Stimulated activated CD8-positive, alpha-beta memory T cell treated with anti-CD3 and anti-CD28 coated beads, Interleukin-12 subunit alpha, Interleukin-12 subunit beta, amount 100 ng/mL, for 24 hours (primary cell): ENCODE measurements around the gene NWD2.

Source experiments
- DNase-seq: peaks from one replicate; pipeline ENCODE4 v3.0.0-alpha.2; 2020; ENCODE audit errors: extremely low read depth

NWD2 gene

DNA sequence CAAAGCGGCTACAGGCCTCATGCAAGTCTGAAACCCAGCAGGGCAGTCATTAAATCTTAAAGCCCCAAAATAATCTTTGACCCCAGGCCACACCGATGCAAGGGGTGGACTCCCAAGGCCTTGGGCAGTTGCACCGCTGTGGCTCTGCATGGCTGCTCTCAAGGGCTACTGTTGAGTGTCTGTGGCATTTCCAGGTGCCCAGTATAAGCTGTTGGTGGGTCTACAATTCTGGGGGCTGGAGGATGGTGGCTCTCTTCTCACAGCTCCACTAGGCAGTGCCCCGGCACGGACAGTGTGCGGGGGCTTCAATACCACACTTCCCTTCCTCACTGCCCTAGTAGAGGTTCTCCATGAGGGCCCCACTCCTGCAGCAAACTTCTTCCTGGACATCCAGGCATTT, 60.1 kb downstream of the NWD2 start:
- DNase-seq = no peak

- DNase-seq = no peak
These were observed 61.4 kb downstream of the NWD2 start for GRCh38 chr4:37305984-37306383.

GRCh38 chr4:37317104-37317643, 72.6 kb downstream of the NWD2 start:
- DNase-seq = no peak

GRCh38 chr4:37320513-37321235, 76.1 kb downstream of the NWD2 start:
- no peak for DNase-seq

DNA sequence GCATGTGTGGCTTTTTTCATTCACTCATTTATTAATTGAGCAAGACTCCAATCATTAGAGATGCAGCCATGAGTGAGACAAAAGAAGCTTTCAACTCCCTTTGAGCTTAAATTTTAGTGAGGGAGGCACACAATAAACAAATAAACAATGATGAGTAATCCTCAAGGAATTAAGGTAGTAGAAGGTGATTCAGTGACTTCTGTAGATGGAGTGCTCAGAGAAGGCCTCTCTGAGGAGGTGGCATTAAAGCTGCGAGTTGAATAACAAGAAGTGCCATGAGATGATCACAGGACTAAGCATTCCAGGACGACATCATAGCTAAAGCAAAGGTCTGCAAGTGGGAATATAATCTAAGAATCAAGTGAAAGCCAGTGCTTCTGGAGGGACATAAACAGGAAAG, 77.6 kb downstream of the NWD2 start:
- DNase-seq = no peak

- no peak for DNase-seq
These were observed 80.0 kb downstream of the NWD2 start for GRCh38 chr4:37324546-37324945.

GRCh38 chr4:37326852-37327251, 82.3 kb downstream of the NWD2 start:
- DNase-seq = no peak

GRCh38 chr4:37338972-37339371, 94.4 kb downstream of the NWD2 start:
- DNase-seq = no peak

- no peak for DNase-seq
These were observed 114.2 kb downstream of the NWD2 start for GRCh38 chr4:37358748-37359147.

DNA sequence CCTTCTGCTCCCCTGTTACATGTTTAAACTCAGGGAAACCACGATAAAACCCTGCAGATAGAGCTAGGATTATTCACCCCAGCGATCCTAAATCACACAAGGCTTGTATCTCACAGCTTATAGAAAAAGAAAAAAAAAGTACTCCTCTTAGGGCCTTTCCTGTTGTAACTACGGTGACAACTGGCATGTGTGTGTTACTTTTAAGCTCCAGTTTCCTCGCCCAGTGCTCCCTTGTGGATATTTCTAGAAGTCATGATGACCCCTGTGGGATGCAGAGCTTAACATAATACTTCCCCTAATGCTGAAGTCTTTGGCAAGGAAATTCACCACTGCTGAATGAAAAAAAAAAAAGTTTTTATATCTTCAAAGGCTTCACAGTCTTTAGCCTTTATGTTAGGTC, 114.7 kb downstream of the NWD2 start:
- DNase-seq = no peak

- DNase-seq = no peak
These were observed 121.3 kb downstream of the NWD2 start for GRCh38 chr4:37365888-37366287.

DNA sequence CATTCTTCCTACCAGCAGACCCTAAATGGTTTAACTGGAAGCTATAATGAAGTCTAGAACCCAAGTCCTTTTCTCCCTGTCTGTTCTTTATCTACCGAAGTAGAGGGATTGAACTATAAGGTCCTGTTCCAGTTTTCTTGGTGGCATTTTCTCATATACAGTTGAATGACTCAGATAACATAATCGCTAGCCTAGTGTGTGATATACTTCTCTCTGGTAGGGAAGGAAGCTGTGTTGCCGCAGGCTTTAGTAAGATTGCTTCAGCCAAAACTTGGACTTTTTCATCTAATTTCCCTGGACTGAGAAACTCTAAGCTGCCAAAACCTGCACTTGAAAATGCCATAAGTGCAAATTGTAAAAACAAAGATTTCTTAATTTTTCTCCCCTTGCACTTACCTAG, 123.4 kb downstream of the NWD2 start:
- no peak for DNase-seq

GRCh38 chr4:37370052-37370451, 125.5 kb downstream of the NWD2 start:
- no peak for DNase-seq

DNA sequence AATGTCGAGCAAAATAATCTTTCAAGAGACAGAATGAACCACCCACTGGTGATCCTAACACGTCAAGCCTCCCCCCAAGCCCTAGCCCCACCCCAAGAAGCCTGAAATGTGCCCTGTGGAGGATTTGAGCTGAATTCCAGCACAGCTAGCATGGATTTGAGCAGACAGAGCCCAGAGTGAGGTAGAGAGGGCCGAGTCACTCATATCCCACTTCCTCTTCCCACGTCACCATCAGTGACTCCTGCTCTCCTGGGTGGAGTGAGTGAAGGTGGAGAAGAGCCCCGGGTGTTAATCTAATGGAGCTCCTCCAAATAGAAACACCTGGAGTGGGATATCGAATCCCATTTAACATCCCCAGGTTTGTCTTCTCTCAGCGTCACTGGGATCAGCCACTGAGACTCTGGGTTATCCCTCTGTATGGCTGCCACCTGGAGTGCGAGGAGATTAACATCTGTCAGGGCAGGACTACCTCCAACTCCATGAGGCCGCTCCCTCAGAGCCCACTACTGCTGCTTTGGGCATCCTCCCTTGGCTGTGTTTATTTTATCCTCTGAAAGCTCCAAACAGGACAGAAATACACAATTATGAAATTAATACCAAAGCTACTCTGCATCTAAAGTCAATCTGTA, 136.6 kb downstream of the NWD2 start:
- DNase-seq = no peak

DNA sequence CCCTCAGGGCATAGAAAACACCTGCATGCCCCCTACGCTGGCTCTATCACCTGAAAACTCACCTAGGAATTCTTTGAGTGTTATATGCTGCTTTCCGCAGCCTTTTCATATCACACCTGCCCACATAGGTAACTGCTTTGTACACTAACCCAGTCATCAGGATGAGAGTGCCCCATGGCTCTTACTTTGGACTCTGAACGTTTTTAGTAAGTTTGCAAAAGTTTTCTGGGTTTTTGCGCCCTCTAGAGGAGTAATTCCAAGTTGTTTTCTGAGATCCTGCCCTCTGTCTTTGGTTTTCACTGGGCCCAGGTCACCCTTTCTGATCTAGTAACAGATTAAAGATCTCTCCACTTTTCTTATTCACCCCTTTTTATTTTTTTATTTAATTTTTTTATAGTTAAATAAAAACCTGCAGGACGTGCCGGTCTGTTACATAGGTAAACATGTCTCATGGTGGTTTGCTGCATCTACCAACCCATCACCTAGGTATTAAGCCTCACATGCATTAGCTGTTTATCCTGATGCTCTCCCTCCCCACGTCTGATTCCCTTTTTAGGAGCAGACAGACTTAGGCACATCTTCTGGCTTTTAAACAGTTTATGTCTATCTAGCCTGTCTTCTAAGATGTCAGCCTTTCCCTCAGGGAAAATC, 139.2 kb downstream of the NWD2 start:
- DNase-seq = no peak

DNA sequence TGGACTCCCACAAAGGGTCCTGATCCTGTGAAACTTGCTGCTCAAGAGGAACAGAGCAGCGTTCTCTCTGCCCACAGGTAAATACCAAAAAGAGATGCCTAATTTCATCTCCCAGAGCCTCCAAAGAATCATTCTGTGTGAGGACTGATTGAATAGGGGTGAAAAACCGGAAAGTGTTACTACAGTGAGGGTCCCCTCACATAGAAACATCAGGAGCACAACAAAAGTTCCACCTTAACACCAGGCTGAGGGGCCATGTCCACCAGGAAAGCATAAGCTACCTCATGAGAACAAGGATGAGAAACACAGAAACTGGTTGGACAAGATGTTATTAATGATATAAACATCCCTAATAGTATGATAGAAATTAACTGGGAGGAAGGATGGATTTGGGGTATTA, 140.9 kb downstream of the NWD2 start:
- no peak for DNase-seq

- DNase-seq = no peak
These were observed 144.3 kb downstream of the NWD2 start for GRCh38 chr4:37388681-37389365.

DNA sequence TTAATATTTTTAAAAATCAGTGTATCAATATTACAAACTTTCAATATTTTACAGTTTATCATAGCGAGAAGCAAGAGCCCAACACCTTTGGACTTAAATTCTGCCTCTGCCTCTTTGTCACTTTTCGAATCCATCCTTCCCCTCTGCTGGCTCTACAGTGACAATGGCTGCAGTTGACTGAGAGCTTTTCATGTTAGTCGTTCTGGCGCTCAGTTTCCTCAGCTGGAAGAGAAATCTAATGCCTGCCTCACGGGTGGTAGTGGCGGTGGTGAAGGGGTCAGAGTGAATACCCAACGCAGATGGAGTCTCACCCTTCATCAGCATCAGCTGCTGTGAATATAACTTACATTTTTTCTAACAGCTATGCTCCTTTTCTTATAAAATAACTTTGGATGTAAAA, 144.8 kb downstream of the NWD2 start:
- no peak for DNase-seq

DNA sequence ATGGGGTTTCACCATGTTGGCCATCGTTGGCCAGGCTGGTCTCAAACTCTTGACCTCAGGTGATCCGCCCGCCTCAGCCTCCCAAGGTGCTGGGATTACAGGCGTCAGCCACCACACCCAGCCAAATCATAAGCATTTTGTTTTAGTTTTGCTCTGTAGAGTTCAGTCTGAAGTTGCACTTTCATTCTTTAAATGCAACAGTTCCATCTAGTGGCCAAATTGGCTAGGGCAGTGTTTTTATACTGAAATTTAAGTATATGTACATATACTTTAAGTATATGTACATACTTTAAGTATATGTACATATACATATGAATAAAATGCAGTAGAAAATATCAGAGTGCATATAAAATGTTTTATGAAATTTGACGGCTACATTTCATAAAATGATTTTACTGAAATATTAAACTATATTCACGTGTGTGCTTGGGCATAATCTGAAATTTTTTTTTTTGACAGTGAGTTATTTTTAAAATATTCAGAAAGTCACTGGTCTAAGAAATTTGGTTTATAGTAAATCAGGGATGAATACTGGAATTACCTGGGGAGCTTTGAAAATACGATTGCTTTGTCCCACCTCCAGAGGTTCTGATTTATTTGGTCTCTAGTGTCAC, 145.5 kb downstream of the NWD2 start:
- no peak for DNase-seq

DNA sequence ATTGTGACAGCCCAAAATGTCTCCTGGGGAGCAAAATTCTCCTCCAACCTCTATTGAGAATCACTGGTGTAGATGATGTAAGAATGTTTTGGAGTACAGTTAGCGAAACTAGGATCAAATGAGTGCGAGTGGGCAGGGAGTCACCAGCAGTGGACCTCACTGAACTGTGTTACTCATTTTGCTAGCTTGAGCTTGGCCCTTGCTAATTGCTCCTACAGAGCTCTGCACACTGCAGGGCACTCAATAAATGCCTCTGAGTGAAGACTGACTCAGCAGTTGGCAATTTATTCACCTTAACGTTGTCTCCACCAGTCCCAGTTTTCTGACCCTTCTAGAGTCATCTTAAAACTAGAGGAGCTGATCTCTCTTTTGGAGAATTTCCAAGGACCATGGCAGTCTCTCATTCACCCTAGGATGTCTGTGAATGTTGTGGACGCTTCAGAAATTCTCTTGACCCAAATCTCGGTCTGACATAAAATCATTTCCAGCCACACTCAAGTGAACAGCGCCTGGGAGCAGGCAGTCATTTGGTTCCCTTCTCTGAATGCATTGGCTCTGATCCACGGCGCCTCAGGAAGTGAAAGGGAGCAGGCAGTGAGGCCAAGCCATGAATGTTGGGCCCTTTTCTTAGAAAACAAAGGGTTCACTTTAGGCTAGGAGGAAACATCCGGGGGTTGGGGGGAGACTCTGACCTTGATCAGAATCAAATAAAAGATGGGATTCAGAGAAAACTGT, 148.1 kb downstream of the NWD2 start:
- DNase-seq = no peak

DNA sequence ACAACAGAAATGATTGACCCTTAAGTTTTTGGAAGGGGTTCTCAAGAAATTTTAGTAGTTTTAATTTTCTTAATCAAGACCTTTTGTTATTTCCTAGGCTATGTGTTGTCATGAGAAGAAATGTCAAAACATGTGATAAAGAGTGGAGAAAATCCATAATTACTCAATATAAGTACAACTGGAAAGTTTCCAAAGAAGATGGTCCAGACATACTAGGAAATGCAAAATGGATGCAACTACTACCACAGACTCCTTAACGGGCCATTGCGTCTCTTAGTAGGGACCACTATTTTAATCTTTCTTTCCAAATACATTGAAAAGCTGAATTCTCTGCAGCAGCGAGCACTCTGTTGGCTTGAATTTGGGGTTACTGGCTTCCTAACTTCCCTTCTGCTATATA, 148.8 kb downstream of the NWD2 start:
- no peak for DNase-seq
